ENCODE results near the gene PIGT.

Gene PIGT

GRCh38 chr20:45409521-45410272 lies 6.2 kb upstream of the PIGT start:
- ATAC-seq = no peak
- TF ChIP-seq RARB (CRISPR knock-in tag; IDR thresholded peaks at IDR 0.05) (no peak), CSDC2 (CRISPR knock-in tag; IDR thresholded peaks at IDR 0.05) (no peak), ZNF70 (CRISPR knock-in tag; IDR thresholded peaks at IDR 0.05) (no peak), OSR1 (CRISPR knock-in tag; IDR thresholded peaks at IDR 0.05) (no peak), SNAI2 (CRISPR knock-in tag; IDR thresholded peaks at IDR 0.05) (no peak), ZNF565 (CRISPR knock-in tag; conservative IDR thresholded peaks at IDR 0.05; ENCODE audit: low read depth) (no peak), POU6F1 (CRISPR knock-in tag; IDR thresholded peaks at IDR 0.05; ENCODE audit: borderline replicate concordance, low read depth) (no peak), PATZ1 (CRISPR knock-in tag; IDR thresholded peaks at IDR 0.05; ENCODE audit: borderline replicate concordance) (no peak), ZC3H10 (CRISPR knock-in tag; IDR thresholded peaks at IDR 0.05) (no peak), ISL1 (CRISPR knock-in tag; IDR thresholded peaks at IDR 0.05) (no peak), TSHZ2 (CRISPR knock-in tag; IDR thresholded peaks at IDR 0.05) (no peak), TCF4 (CRISPR knock-in tag; IDR thresholded peaks at IDR 0.05; ENCODE audit: borderline replicate concordance) (no peak), ZFP3 (CRISPR knock-in tag; IDR thresholded peaks at IDR 0.05) (no peak), CSRNP3 (CRISPR knock-in tag; IDR thresholded peaks at IDR 0.05) (no peak), ZFP30 (CRISPR knock-in tag; IDR thresholded peaks at IDR 0.05) (no peak), ZNF8 (CRISPR knock-in tag; IDR thresholded peaks at IDR 0.05) (no peak), ESRRG (CRISPR knock-in tag; IDR thresholded peaks at IDR 0.05) (no peak), ARNTL (CRISPR knock-in tag; IDR thresholded peaks at IDR 0.05; ENCODE audit: borderline replicate concordance, low read depth) (no peak), PPARA (CRISPR knock-in tag; IDR thresholded peaks at IDR 0.05; ENCODE audit: borderline replicate concordance) (no peak)

GRCh38 chr20:45410887-45411286 lies 5.1 kb upstream of the PIGT start:
- ATAC-seq = no peak
- no peak for TF ChIP-seq ZFP30 (CRISPR knock-in tag; IDR thresholded peaks at IDR 0.05)
- TF ChIP-seq SNAI2 (CRISPR knock-in tag; IDR thresholded peaks at IDR 0.05) = no peak
- TF ChIP-seq OSR1 (CRISPR knock-in tag; IDR thresholded peaks at IDR 0.05) = no peak
- no peak for TF ChIP-seq ZNF565 (CRISPR knock-in tag; conservative IDR thresholded peaks at IDR 0.05; ENCODE audit: low read depth)
- no peak for TF ChIP-seq CSDC2 (CRISPR knock-in tag; IDR thresholded peaks at IDR 0.05)
- TF ChIP-seq ISL1 (CRISPR knock-in tag; IDR thresholded peaks at IDR 0.05) = no peak
- TF ChIP-seq PATZ1 (CRISPR knock-in tag; IDR thresholded peaks at IDR 0.05; ENCODE audit: borderline replicate concordance) = no peak
- TF ChIP-seq GLIS3 (CRISPR knock-in tag; IDR thresholded peaks at IDR 0.05) = no peak
- TF ChIP-seq CSRNP3 (CRISPR knock-in tag; IDR thresholded peaks at IDR 0.05) = no peak
- TF ChIP-seq ZNF70 (CRISPR knock-in tag; IDR thresholded peaks at IDR 0.05) = no peak
- TF ChIP-seq POU6F1 (CRISPR knock-in tag; IDR thresholded peaks at IDR 0.05; ENCODE audit: borderline replicate concordance, low read depth) = no peak
- no peak for TF ChIP-seq TOX (CRISPR knock-in tag; IDR thresholded peaks at IDR 0.05; ENCODE audit: borderline replicate concordance)
- TF ChIP-seq RARB (CRISPR knock-in tag; IDR thresholded peaks at IDR 0.05) = no peak
- no peak for TF ChIP-seq ARNTL (CRISPR knock-in tag; IDR thresholded peaks at IDR 0.05; ENCODE audit: borderline replicate concordance, low read depth)
- TF ChIP-seq CREB5 (CRISPR knock-in tag; IDR thresholded peaks at IDR 0.05; ENCODE audit: low read depth) = no peak

Measured in SK-N-SH treated with all-trans-retinoic acid at 6 μM for 48 hours (cell line).